ENCODE data around the gene PARD3.

DNA sequence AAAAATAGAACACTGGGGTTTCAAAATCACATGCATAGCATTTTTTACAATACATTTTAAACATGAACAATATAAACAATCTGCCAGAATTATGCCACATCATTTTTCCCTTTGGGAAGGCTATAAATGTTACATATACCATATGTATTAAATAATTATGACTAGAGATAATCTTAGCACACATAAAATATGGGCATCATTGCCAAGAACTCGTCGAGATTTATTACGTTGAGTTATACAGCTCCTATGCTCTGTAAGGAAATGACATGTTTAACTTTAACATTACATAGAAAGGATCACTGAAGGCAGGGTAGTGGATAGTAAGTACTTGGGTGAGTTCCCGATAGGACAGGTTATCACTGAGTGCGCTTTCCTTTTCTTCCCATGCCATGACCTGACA, 267.8 kb downstream of the PARD3 start:
- no peak for TF ChIP-seq HMGA2 (CRISPR knock-in tag; IDR thresholded peaks at IDR 0.05)
- TF ChIP-seq, protein P1, sequence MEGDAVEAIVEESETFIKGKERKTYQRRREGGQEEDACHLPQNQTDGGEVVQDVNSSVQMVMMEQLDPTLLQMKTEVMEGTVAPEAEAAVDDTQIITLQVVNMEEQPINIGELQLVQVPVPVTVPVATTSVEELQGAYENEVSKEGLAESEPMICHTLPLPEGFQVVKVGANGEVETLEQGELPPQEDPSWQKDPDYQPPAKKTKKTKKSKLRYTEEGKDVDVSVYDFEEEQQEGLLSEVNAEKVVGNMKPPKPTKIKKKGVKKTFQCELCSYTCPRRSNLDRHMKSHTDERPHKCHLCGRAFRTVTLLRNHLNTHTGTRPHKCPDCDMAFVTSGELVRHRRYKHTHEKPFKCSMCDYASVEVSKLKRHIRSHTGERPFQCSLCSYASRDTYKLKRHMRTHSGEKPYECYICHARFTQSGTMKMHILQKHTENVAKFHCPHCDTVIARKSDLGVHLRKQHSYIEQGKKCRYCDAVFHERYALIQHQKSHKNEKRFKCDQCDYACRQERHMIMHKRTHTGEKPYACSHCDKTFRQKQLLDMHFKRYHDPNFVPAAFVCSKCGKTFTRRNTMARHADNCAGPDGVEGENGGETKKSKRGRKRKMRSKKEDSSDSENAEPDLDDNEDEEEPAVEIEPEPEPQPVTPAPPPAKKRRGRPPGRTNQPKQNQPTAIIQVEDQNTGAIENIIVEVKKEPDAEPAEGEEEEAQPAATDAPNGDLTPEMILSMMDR (IDR thresholded peaks at IDR 0.05) = no peak
- no peak for TF ChIP-seq IRF2 (CRISPR knock-in tag; IDR thresholded peaks at IDR 0.05; ENCODE audit: borderline replicate concordance, low read depth)
